ENCODE measurements around the gene BTBD9. TPM values are rescaled to one million over a fixed set of nuclear protein-coding genes. Genes with fewer than 3 reads are reported as not detected.
A peak's percentile ranks its signal among the peaks of the same experiment; 100 is the strongest.

Gene BTBD9
- total RNA-seq, 2 donors from 2014 or later: 16.2 to 28.3 TPM

GRCh38 chr6:38307740-38308139 lies 332.0 kb downstream of the BTBD9 start:
- Mint-ChIP-seq H3K27ac (no peak overlapping the region), H3K4me1 (peaks cover 9% of the 10 kb centered on the region), H3K36me3 (ENCODE audit: low read depth) (no peaks in the 10 kb centered on the region), H3K27me3 (no peaks in the 10 kb centered on the region), H3K9me3 (no peaks in the 10 kb centered on the region), H3K4me3 (no peak overlapping the region)
- no peak for ATAC-seq (replicated peaks)

GRCh38 chr6:38306931-38307330 lies 332.8 kb downstream of the BTBD9 start:
- peak overlapping the region; percentile 14 for H3K27ac Mint-ChIP-seq
- no peaks in the 10 kb centered on the region for H3K36me3 Mint-ChIP-seq (ENCODE audit: low read depth)
- no peaks in the 10 kb centered on the region for H3K27me3 Mint-ChIP-seq
- ATAC-seq (replicated peaks): no peak
- H3K9me3 Mint-ChIP-seq: peaks cover 4% of the 10 kb centered on the region
- peaks cover 9% of the 10 kb centered on the region for H3K4me1 Mint-ChIP-seq
- no peak overlapping the region for H3K4me3 Mint-ChIP-seq

GRCh38 chr6:38305995-38306681 lies 333.6 kb downstream of the BTBD9 start:
- H3K27me3 Mint-ChIP-seq: no peaks in the 10 kb centered on the region
- peaks cover 6% of the 10 kb centered on the region for H3K4me1 Mint-ChIP-seq
- no peak for ATAC-seq (replicated peaks)
- peaks cover 6% of the 10 kb centered on the region for H3K9me3 Mint-ChIP-seq
- H3K27ac Mint-ChIP-seq: peak overlapping the region; percentile 14
- H3K36me3 Mint-ChIP-seq (ENCODE audit: low read depth): no peaks in the 10 kb centered on the region
- H3K4me3 Mint-ChIP-seq: no peak overlapping the region

GRCh38 chr6:38302838-38303237 lies 336.9 kb downstream of the BTBD9 start:
- H3K4me3 Mint-ChIP-seq: no peak overlapping the region
- no peak overlapping the region for H3K27ac Mint-ChIP-seq
- H3K4me1 Mint-ChIP-seq: peaks cover 5% of the 10 kb centered on the region
- peaks cover 6% of the 10 kb centered on the region for H3K9me3 Mint-ChIP-seq
- ATAC-seq (replicated peaks): no peak
- no peaks in the 10 kb centered on the region for H3K27me3 Mint-ChIP-seq
- no peaks in the 10 kb centered on the region for H3K36me3 Mint-ChIP-seq (ENCODE audit: low read depth)

GRCh38 chr6:38302081-38302480 lies 337.6 kb downstream of the BTBD9 start:
- Mint-ChIP-seq H3K4me3 (no peak overlapping the region), H3K36me3 (ENCODE audit: low read depth) (no peaks in the 10 kb centered on the region), H3K9me3 (peaks cover 6% of the 10 kb centered on the region), H3K27ac (no peak overlapping the region), H3K27me3 (no peaks in the 10 kb centered on the region), H3K4me1 (no peaks in the 10 kb centered on the region)
- peak; percentile 45 for ATAC-seq (replicated peaks)

- Mint-ChIP-seq H3K27ac (no peak overlapping the region), H3K9me3 (no peaks in the 10 kb centered on the region), H3K27me3 (no peaks in the 10 kb centered on the region), H3K4me1 (peaks cover 1% of the 10 kb centered on the region), H3K4me3 (no peak overlapping the region), H3K36me3 (ENCODE audit: low read depth) (peaks cover 25% of the 10 kb centered on the region)
- ATAC-seq (replicated peaks): no peak
Observed at GRCh38 chr6:38290133-38290799, 349.5 kb downstream of the BTBD9 start.

- H3K9me3 Mint-ChIP-seq: no peaks in the 10 kb centered on the region
- no peak for ATAC-seq (replicated peaks)
- no peaks in the 10 kb centered on the region for H3K27me3 Mint-ChIP-seq
- no peak overlapping the region for H3K4me3 Mint-ChIP-seq
- H3K4me1 Mint-ChIP-seq: peaks cover 17% of the 10 kb centered on the region
- no peak overlapping the region for H3K27ac Mint-ChIP-seq
- peaks cover 39% of the 10 kb centered on the region for H3K36me3 Mint-ChIP-seq (ENCODE audit: low read depth)
Observed at GRCh38 chr6:38287487-38287886, 352.2 kb downstream of the BTBD9 start.

GRCh38 chr6:38284802-38285394 lies 354.8 kb downstream of the BTBD9 start:
- ATAC-seq (replicated peaks): no peak
- Mint-ChIP-seq H3K9me3 (no peaks in the 10 kb centered on the region), H3K36me3 (ENCODE audit: low read depth) (peaks cover 39% of the 10 kb centered on the region), H3K27me3 (no peaks in the 10 kb centered on the region), H3K4me3 (no peak overlapping the region), H3K4me1 (peaks cover 17% of the 10 kb centered on the region), H3K27ac (peak overlapping the region; percentile 44)

GRCh38 chr6:38283734-38284362 lies 355.9 kb downstream of the BTBD9 start:
- Mint-ChIP-seq H3K4me3 (no peak overlapping the region), H3K4me1 (peaks cover 17% of the 10 kb centered on the region), H3K9me3 (no peaks in the 10 kb centered on the region), H3K27me3 (no peaks in the 10 kb centered on the region), H3K36me3 (ENCODE audit: low read depth) (peaks cover 39% of the 10 kb centered on the region), H3K27ac (peak overlapping the region; percentile 44)
- peak; percentile 95 for ATAC-seq (replicated peaks)

GRCh38 chr6:38282911-38283310 lies 356.8 kb downstream of the BTBD9 start:
- Mint-ChIP-seq H3K27me3 (no peaks in the 10 kb centered on the region), H3K4me1 (peaks cover 17% of the 10 kb centered on the region), H3K9me3 (no peaks in the 10 kb centered on the region), H3K4me3 (no peak overlapping the region), H3K27ac (peak overlapping the region; percentile 44), H3K36me3 (ENCODE audit: low read depth) (peaks cover 36% of the 10 kb centered on the region)
- ATAC-seq (replicated peaks): peak; percentile 32

- Mint-ChIP-seq H3K9me3 (no peaks in the 10 kb centered on the region), H3K4me1 (peaks cover 17% of the 10 kb centered on the region), H3K36me3 (ENCODE audit: low read depth) (peaks cover 41% of the 10 kb centered on the region), H3K4me3 (no peak overlapping the region), H3K27me3 (no peaks in the 10 kb centered on the region), H3K27ac (no peak overlapping the region)
- no peak for ATAC-seq (replicated peaks)
Observed at GRCh38 chr6:38281126-38281525, 358.6 kb downstream of the BTBD9 start.

- peaks cover 33% of the 10 kb centered on the region for H3K36me3 Mint-ChIP-seq (ENCODE audit: low read depth)
- no peak for ATAC-seq (replicated peaks)
- H3K4me1 Mint-ChIP-seq: peaks cover 13% of the 10 kb centered on the region
- H3K27me3 Mint-ChIP-seq: no peaks in the 10 kb centered on the region
- H3K9me3 Mint-ChIP-seq: no peaks in the 10 kb centered on the region
- no peak overlapping the region for H3K4me3 Mint-ChIP-seq
- no peak overlapping the region for H3K27ac Mint-ChIP-seq
Observed at GRCh38 chr6:38279963-38280588, 359.7 kb downstream of the BTBD9 start.

GRCh38 chr6:38279423-38279822 lies 360.3 kb downstream of the BTBD9 start:
- no peak overlapping the region for H3K4me3 Mint-ChIP-seq
- no peak overlapping the region for H3K27ac Mint-ChIP-seq
- ATAC-seq (replicated peaks): no peak
- H3K36me3 Mint-ChIP-seq (ENCODE audit: low read depth): peaks cover 27% of the 10 kb centered on the region
- H3K4me1 Mint-ChIP-seq: peaks cover 7% of the 10 kb centered on the region
- H3K27me3 Mint-ChIP-seq: no peaks in the 10 kb centered on the region
- no peaks in the 10 kb centered on the region for H3K9me3 Mint-ChIP-seq

GRCh38 chr6:38273325-38273724 lies 366.4 kb downstream of the BTBD9 start:
- H3K36me3 Mint-ChIP-seq (ENCODE audit: low read depth): peaks cover 19% of the 10 kb centered on the region
- no peak overlapping the region for H3K4me3 Mint-ChIP-seq
- H3K27me3 Mint-ChIP-seq: no peaks in the 10 kb centered on the region
- no peaks in the 10 kb centered on the region for H3K9me3 Mint-ChIP-seq
- H3K4me1 Mint-ChIP-seq: peaks cover 9% of the 10 kb centered on the region
- no peak overlapping the region for H3K27ac Mint-ChIP-seq
- no peak for ATAC-seq (replicated peaks)
